ENCODE data around the gene PIGS. TPM values are rescaled to one million over a fixed set of nuclear protein-coding genes. Genes with fewer than 3 reads are reported as not detected.

PIGS gene
- total RNA-seq, 1 donor from 2014 or later, result 70.9 TPM

GRCh38 chr17:28574526-28574925 is 3.2 kb upstream of the PIGS start:
- H3K9me3 Mint-ChIP-seq, result no peaks in the 10 kb centered on the region
- H3K27ac Mint-ChIP-seq, result no peak overlapping the region
- intact Hi-C loops (cut with micrococcal nuclease), result no loop called here
- DNase-seq, result peak; percentile 70
- peaks cover 53% of the 10 kb centered on the region for H3K4me1 Mint-ChIP-seq
- no peak overlapping the region for H3K4me3 Mint-ChIP-seq
- H3K27me3 Mint-ChIP-seq, result no peaks in the 10 kb centered on the region
- H3K36me3 Mint-ChIP-seq (ENCODE audit: low read depth), result peaks cover 50% of the 10 kb centered on the region

- Mint-ChIP-seq H3K27me3 (no peaks in the 10 kb centered on the region), H3K4me1 (peaks cover 50% of the 10 kb centered on the region), H3K36me3 (ENCODE audit: low read depth) (peaks cover 47% of the 10 kb centered on the region), H3K4me3 (no peak overlapping the region), H3K27ac (no peak overlapping the region), H3K9me3 (no peaks in the 10 kb centered on the region)
- no peak for DNase-seq
- intact Hi-C loops (cut with micrococcal nuclease), result no loop called here
These were observed 2.7 kb upstream of the PIGS start for GRCh38 chr17:28573966-28574480.

GRCh38 chr17:28573521-28573920 is 2.2 kb upstream of the PIGS start:
- Mint-ChIP-seq H3K27me3 (no peaks in the 10 kb centered on the region), H3K4me1 (peaks cover 49% of the 10 kb centered on the region), H3K36me3 (ENCODE audit: low read depth) (peaks cover 46% of the 10 kb centered on the region), H3K4me3 (no peak overlapping the region), H3K9me3 (no peaks in the 10 kb centered on the region), H3K27ac (no peak overlapping the region)
- intact Hi-C loops (cut with micrococcal nuclease), result no loop called here
- DNase-seq, result no peak

- H3K4me3 Mint-ChIP-seq, result no peak overlapping the region
- no peak for DNase-seq
- H3K27ac Mint-ChIP-seq, result peak overlapping the region; percentile 23
- H3K4me1 Mint-ChIP-seq, result peaks cover 51% of the 10 kb centered on the region
- no peaks in the 10 kb centered on the region for H3K9me3 Mint-ChIP-seq
- H3K27me3 Mint-ChIP-seq, result no peaks in the 10 kb centered on the region
- intact Hi-C loops (cut with micrococcal nuclease), result no loop called here
- H3K36me3 Mint-ChIP-seq (ENCODE audit: low read depth), result peaks cover 49% of the 10 kb centered on the region
These were observed 1.7 kb upstream of the PIGS start for GRCh38 chr17:28573040-28573380.

GRCh38 chr17:28572259-28573039 is 1.1 kb upstream of the PIGS start:
- Mint-ChIP-seq H3K4me3 (peak overlapping the region; percentile 92), H3K9me3 (no peaks in the 10 kb centered on the region), H3K27ac (peak overlapping the region; percentile 66), H3K4me1 (peaks cover 57% of the 10 kb centered on the region), H3K27me3 (no peaks in the 10 kb centered on the region), H3K36me3 (ENCODE audit: low read depth) (peaks cover 52% of the 10 kb centered on the region)
- intact Hi-C loops (cut with micrococcal nuclease), result no loop called here
- DNase-seq, result peak; percentile 62

- DNase-seq, result peak; percentile 88
- H3K4me3 Mint-ChIP-seq, result peak overlapping the region; percentile 92
- peak overlapping the region; percentile 94 for H3K27ac Mint-ChIP-seq
- peaks cover 48% of the 10 kb centered on the region for H3K4me1 Mint-ChIP-seq
- no peaks in the 10 kb centered on the region for H3K9me3 Mint-ChIP-seq
- H3K36me3 Mint-ChIP-seq (ENCODE audit: low read depth), result peaks cover 49% of the 10 kb centered on the region
- no peaks in the 10 kb centered on the region for H3K27me3 Mint-ChIP-seq
- intact Hi-C loops (cut with micrococcal nuclease), result loop anchor here (1.0 kb wide), 2 partner anchors 19 to 28 kb away; partner anchors contain the start of genes SPAG5 and UNC119
These were observed 486 bp downstream of the PIGS start for GRCh38 chr17:28570716-28571360.

GRCh38 chr17:28569446-28569845 is 1.9 kb downstream of the PIGS start:
- no peaks in the 10 kb centered on the region for H3K27me3 Mint-ChIP-seq
- H3K36me3 Mint-ChIP-seq (ENCODE audit: low read depth), result peaks cover 41% of the 10 kb centered on the region
- peaks cover 45% of the 10 kb centered on the region for H3K4me1 Mint-ChIP-seq
- peak overlapping the region; percentile 92 for H3K4me3 Mint-ChIP-seq
- no peak for DNase-seq
- intact Hi-C loops (cut with micrococcal nuclease), result no loop called here
- H3K9me3 Mint-ChIP-seq, result no peaks in the 10 kb centered on the region
- peak overlapping the region; percentile 26 for H3K27ac Mint-ChIP-seq

GRCh38 chr17:28567604-28568003 is 3.7 kb downstream of the PIGS start:
- Mint-ChIP-seq H3K36me3 (ENCODE audit: low read depth) (peaks cover 39% of the 10 kb centered on the region), H3K27me3 (no peaks in the 10 kb centered on the region), H3K4me3 (peak overlapping the region; percentile 16), H3K9me3 (no peaks in the 10 kb centered on the region), H3K4me1 (peaks cover 34% of the 10 kb centered on the region), H3K27ac (peak overlapping the region; percentile 49)
- intact Hi-C loops (cut with micrococcal nuclease), result no loop called here
- no peak for DNase-seq

- Mint-ChIP-seq H3K27me3 (no peaks in the 10 kb centered on the region), H3K4me3 (no peak overlapping the region), H3K9me3 (no peaks in the 10 kb centered on the region), H3K4me1 (peaks cover 16% of the 10 kb centered on the region), H3K36me3 (ENCODE audit: low read depth) (peaks cover 48% of the 10 kb centered on the region), H3K27ac (no peak overlapping the region)
- intact Hi-C loops (cut with micrococcal nuclease), result no loop called here
- no peak for DNase-seq
These were observed 7.8 kb downstream of the PIGS start for GRCh38 chr17:28563475-28563874.

- Mint-ChIP-seq H3K4me1 (peaks cover 36% of the 10 kb centered on the region), H3K9me3 (no peaks in the 10 kb centered on the region), H3K4me3 (no peak overlapping the region), H3K27me3 (no peaks in the 10 kb centered on the region), H3K27ac (no peak overlapping the region), H3K36me3 (ENCODE audit: low read depth) (peaks cover 65% of the 10 kb centered on the region)
- intact Hi-C loops (cut with micrococcal nuclease), result no loop called here
- no peak for DNase-seq
These were observed 16.3 kb downstream of the PIGS start for GRCh38 chr17:28555022-28555421.

- peaks cover 60% of the 10 kb centered on the region for H3K36me3 Mint-ChIP-seq (ENCODE audit: low read depth)
- peaks cover 40% of the 10 kb centered on the region for H3K4me1 Mint-ChIP-seq
- H3K9me3 Mint-ChIP-seq, result no peaks in the 10 kb centered on the region
- DNase-seq, result no peak
- intact Hi-C loops (cut with micrococcal nuclease), result loop anchor here (5.0 kb wide), 2 partner anchors 88 to 137 kb away; no protein-coding TSS in a partner anchor
- no peaks in the 10 kb centered on the region for H3K27me3 Mint-ChIP-seq
- no peak overlapping the region for H3K4me3 Mint-ChIP-seq
- H3K27ac Mint-ChIP-seq, result no peak overlapping the region
These were observed 16.8 kb downstream of the PIGS start for GRCh38 chr17:28554565-28554964.

- peak overlapping the region; percentile 14 for H3K27ac Mint-ChIP-seq
- H3K4me1 Mint-ChIP-seq, result peaks cover 55% of the 10 kb centered on the region
- no peaks in the 10 kb centered on the region for H3K27me3 Mint-ChIP-seq
- intact Hi-C loops (cut with micrococcal nuclease), result loop anchor here (1.0 to 5.0 kb wide), 3 partner anchors 18 to 136 kb away; partner anchors contain the start of gene PIGS
- DNase-seq, result no peak
- H3K9me3 Mint-ChIP-seq, result no peaks in the 10 kb centered on the region
- H3K36me3 Mint-ChIP-seq (ENCODE audit: low read depth), result peaks cover 51% of the 10 kb centered on the region
- H3K4me3 Mint-ChIP-seq, result peak overlapping the region; percentile 96
These were observed 18.3 kb downstream of the PIGS start for GRCh38 chr17:28553000-28553505.

GRCh38 chr17:28552176-28552999 is 18.9 kb downstream of the PIGS start, which contains the start of gene UNC119:
UNC119 (minus strand) TSS chr17:28552624; CDS start chr17:28552557, 67 bp downstream.
- intact Hi-C loops (cut with micrococcal nuclease), result loop anchor here (1.0 to 5.0 kb wide), 3 partner anchors 19 to 135 kb away; partner anchors contain the start of gene PIGS
- peaks cover 53% of the 10 kb centered on the region for H3K4me1 Mint-ChIP-seq

More at GRCh38 chr17:28552176-28552999, 18.9 kb downstream of the PIGS start, which contains the start of gene UNC119:
- peak; percentile 94 for DNase-seq
- H3K27me3 Mint-ChIP-seq, result no peaks in the 10 kb centered on the region
- H3K36me3 Mint-ChIP-seq (ENCODE audit: low read depth), result peaks cover 48% of the 10 kb centered on the region
- peak within 1 kb of the TSS; percentile 96 for H3K4me3 Mint-ChIP-seq
- no peaks in the 10 kb centered on the region for H3K9me3 Mint-ChIP-seq
- peak within 1 kb of the TSS; percentile 90 for H3K27ac Mint-ChIP-seq
